NCI-H2227 (cell line): ENCODE measurements around the gene MYPN.
A peak's percentile ranks its signal among the peaks of the same experiment; 100 is the strongest.
"Not testable (repeated sequence)": the region's sequence is repeated elsewhere in the genome, so short reads cannot be mapped to it uniquely, and the experiment has no call there.

ENCODE experiments used
- DNase-seq: peaks from one replicate; lab custom pipeline; 2025; ENCODE audit not compliant: unreplicated experiment; lab: John Stamatoyannopoulos, UW

The MYPN gene

DNA sequence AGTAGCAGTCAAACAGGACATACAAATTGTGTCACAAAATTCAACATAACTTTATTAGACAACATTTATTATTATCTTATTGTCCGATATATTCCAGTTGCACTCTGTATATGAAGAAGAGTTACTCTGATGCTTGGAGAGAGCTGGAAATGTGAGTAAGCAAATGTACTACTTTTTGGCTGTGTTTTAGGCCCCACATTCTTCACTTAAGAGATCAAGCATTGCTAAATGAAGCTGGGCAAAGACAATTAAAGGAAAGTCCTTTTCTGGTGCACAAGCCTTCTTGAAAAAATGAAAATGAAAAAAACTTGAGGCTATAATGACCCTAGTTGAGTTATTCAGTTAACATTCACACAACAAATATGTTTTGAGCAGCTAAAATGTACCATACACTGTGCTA, 26.1 kb downstream of the MYPN start:
- DNase-seq = no peak

DNA sequence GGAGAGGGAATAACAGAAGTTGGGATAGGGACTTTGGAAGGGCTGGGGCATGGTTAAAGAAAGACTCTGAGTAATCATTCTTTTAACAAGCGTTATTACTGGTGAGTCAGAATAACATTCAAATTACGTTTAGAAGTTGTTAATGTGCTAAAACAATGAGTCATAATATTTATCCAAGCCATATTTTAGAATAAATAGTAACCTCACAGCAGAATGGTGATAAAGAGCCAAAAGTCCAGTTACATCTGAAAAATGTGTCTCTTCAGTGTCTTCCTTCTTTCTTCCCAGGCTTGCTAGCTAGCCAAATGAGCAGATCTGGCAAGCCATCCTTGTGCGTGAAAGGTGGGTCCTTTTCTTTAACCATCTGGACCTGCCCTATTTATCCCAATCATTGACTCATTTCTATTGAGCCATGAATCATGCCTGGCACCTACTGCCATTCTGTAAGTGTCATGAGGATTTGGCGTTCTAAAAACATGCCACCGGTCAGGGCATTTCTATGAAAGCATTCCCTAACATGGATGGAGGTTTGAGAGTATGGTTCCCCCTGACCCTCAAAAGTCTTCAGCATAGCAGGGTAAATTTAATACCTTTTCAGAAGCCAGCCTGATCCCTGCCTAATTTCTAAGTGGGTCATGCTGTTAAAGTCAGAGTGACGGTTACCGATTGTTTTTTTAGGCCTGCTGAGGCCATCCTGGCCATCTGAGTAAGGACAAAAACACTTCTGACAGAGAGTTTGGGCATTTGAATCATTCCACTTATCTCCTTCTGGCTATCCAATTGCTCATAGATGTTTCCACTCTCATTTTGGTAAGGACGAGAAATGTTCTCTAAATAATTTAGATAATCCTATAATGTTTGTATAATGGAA, 26.9 kb downstream of the MYPN start:
- peak; percentile 1 for DNase-seq

DNA sequence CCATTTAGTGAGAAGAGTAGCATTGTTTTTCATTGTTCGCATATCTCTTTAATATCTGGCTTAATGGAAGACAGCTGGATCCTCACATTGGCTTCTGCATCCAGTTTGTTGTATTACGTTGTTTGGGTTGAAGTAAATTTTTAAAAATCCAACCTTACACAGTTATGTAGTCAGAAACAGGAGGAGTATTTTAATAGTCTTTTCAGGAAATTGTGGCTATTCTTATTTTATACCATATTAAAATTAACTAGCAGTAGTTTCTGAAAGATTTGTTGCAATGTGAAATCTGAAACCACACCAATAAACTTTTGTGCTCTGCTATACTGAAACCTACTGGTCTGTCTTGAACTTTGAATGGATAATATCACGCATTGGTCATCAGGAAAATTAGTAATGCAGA, 27.9 kb downstream of the MYPN start:
- no peak for DNase-seq

DNA sequence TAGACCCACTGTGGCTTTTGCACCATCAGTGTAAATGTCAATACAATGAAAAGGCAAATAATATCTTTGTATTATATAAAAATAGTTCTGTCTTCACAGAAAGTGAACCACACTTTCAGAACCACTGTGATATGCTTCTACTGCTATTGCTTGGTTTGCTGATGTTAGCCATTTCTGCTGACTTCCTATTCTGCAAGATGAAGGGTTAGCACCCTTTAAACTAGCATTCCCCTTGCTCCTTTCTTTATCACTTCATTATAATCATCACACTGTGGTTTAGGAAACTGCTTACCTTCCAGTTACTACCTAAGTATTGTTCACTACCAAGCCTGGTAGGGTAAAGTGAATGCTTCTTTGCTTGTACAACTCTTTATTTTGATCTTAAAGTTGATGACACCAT, 29.2 kb downstream of the MYPN start:
- DNase-seq = no peak

DNA sequence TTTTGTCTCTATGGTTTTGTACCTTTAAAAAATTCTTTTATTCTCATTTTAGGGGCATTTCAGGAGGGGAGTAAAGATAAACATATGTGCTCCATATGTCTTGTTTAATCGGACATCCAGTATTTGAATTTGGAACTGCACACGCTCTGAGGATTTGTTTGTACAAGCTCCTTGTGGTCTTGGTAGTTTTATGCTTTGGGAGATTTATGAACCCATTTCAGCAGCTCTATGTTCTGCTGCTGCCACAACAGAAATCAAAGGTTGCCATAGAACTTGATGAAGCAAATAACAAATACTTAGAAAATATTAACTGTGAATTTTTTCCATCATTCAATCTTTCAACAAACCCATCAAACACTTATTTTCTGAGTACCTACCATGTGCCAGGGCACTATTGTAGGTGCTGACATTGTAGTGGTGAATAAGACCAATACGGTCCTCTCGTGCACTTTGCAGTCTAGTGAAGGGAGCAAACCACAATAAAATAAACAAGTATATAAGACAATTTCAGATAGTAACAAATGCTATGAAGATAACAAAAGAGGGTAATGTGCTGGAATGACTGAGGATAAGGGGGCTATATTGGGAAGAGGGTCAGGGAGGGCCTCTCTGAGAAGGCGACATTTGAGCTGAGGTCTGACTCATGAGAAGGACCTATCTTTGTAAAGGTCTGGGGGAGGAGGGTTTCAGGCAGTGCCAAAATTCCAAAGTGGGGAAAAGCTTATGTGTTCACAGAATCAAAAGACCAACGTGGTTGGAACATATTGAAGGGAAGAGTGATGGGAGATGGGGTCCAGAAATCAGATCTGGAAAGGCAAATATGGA, 30.4 kb downstream of the MYPN start:
- DNase-seq = no peak

DNA sequence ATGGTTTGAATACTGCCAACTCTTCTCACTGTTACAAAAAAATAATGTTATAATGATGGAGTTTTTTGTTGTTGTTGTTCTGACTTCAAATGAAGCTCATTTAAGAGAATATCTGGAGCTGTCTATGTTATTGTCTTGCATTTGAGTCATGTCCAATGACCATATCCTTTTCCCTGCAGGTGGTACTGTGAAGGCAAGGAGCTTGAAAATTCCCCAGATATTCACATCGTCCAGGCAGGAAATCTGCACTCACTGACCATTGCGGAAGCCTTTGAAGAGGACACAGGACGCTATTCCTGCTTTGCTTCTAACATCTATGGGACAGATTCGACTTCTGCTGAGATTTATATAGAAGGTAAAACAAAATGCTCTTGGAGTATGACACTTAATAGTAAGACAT, 33.5 kb downstream of the MYPN start:
- DNase-seq = no peak

DNA sequence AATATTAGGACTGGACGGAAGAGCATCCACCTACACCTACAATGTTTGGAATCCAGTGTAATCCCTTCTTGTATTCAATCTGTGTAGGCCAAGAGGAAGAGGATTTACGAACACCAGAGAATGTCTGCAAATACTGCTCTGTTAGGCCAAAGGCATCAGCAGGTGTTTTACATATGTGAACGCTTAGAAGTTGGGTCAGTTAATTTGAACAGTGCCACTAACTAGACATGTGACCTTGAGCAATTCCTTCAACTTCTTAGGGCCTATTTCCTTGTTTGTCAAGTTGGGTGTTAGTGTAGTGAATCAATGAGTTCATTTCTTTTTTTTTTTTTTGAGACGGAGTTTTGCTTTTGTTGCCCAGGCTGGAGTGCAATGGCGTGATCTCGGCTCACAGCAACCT, 35.4 kb downstream of the MYPN start:
- no peak for DNase-seq

DNA sequence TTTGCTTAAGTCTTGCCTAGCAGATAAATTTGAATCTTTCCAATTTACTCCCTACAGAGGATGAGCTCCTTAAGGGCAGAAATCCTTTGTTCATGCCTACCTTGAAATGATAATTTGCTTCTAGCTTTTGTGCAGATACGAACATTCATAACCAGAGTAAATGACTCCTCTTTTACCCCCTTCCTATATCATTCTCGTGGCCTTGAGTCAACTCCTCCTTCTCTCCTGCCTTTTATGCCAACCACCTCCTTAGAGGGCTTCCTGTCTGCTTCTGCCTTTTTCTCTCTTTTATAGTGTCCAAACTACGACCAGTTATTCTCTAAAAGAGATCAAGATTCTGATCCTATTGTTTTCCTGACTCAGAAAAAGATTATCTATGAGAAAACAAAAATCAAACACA, 36.4 kb downstream of the MYPN start:
- DNase-seq = no peak

DNA sequence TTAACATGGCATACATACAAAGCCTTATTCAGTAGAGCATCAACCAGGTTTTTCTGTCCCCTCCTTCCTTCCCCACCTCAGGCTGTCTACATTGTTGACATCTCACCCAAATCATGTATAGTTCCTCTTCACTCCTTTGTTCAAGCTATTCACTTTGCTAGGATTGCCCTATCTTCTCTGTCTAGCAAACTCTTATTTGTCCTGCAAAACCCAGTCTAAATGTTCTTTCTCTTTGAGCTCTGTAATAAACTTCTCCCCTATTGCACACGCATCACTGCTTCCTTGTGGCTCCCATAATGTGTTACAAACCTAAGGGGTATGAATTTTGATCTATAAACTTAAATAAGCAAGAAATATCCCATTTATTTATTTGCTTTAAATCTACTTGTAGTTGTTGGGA, 36.8 kb downstream of the MYPN start:
- DNase-seq = no peak

DNA sequence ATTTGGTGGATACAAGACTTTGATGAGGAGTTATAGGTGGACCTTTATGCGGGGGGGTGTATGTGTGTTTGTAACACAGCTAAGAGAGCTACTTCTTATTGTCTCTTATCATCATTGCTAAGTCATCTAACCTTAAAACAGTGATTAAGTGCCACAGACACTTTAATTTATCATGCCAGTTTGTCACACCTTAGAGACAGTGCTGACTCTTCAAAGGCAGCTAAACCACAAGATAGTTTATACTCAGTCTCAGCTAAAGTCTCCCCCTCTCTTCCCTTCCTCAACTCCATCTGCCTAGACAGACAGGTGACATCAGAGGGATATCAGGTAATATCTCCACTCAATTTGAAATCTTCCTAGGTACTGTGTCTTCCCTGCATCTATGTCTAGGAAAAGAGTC, 42.2 kb downstream of the MYPN start:
- no peak for DNase-seq

DNA sequence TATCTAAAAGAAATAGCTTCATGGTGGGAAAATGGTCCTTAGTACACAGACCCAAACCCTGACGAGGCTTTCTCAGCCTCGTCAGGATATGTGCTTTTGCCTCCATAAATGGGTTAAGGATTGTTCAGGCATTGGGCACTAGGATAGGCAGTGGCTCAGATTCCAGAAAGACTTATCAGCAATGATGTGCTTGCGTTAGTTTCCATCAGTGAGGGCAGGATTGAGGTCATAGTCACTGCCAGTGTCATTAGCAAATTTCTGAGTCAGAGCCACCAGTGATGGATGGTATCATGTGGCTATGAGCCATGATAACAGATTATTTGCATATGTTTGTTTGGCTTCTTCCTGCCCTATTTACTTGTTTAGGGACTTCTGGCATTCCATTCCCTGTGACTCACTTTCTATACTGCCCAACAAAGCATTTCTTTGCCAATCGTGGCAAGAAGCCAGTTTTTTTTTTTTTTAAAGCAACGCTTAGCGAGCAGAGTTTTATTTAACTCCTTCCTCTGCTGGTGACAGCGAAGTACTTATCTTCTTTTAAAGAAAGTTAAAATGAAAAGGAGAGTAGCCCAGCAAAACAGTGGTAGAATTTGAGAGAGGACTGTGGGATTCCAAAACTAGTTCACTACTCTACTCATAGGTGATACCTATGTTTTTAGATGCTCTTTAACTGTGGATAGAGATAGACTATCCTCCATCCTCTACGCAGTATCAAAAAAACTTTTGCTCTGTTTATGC, 44.4 kb downstream of the MYPN start:
- DNase-seq = peak; percentile 55

DNA sequence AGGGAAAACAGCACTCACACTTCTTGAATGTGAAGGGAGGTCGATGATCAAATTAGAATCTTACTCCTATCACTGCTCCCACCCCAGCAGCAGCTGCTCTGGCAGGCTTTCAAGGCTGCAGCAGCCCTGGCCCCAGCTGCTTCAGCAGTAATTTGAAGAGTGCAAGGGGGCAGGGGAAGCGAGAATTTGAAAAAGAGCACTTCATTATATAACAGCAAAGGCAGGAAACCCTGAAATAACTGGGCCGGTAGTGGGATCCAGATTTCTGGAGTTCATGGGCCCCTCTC, 44.9 kb downstream of the MYPN start:
- DNase-seq = peak; percentile 40

DNA sequence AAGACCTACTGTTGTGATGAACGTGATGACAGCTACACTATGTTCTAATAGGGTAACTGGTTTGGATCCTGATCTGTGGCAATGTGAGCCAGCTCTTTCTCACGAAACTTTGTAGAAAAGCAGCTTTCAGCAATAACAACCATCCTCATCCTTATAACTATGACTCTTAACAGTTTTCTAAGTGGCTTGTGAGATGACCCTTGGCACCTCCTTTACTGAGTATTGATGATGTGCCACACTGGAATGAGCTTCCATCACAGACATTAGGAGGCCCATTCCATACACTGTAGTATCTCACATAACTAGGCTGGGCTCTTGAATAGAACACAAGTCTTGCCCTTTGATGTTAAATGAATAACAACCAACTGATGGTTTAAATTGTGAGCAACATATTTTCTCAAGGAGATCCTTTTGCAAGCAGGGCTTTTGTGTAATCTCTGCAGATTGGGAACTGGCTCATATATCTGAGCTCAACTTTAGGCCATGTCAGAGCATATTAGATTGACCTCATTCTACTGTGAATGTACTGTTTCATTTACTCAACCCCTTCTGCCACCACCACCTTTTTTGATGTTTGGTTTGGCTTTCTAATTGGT, 46.4 kb downstream of the MYPN start:
- DNase-seq = no peak

DNA sequence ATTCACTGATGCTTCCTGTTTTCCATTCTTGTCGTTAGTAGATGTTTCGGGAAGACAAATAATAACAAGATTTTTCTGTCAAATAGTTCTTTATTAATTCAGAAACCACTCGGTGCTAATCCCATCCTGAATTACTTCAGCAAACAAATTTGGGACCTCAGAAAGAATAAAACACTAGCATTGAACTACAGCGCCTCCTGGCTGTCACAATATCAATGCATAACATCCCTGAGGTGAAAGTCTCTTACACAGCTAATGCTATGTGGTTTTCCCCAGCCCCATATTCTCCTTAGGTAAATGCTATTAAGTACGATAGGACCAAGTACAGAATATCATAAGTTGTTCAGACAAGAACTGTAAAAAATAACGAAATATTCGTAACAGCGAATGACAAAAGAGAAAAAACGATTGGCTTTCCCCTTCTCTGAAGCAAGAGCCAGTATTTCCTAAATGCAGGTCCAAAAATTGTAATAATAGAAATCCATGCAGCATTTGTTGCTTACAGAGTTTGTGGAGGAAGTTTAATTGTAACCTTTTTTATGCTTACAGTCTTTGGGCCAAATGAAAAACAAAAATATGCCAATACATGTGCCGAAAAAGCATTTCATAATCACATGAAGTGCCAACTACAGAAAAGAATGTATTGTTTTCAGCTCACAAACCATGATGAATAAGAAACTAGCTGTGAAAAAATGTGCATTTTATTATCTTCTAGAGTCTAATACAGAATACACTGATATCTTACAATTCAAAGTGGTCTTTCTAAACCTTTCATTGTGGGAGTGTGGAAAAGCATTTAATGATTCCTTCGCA, 47.3 kb downstream of the MYPN start:
- peak; percentile 60 for DNase-seq

DNA sequence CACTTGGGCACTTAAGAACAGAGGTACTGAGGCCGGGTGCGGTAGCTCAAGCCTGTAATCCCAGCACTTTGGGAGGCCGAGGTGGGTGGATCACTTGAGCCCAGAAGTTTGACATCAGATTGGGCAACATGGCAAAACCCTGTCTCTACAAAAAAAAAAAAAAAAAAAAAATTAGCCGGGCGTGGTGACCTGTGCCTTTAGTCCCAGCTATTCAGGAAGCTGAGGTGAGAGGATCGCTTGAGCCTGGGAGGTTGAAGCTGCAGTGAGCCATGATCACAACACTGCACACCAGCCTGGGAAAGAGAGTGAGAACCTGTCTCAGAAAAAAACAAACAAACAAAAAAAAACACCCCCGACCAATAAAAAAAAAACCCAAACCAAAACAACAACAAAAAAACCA, 48.2 kb downstream of the MYPN start:
- DNase-seq = not testable (repeated sequence)

DNA sequence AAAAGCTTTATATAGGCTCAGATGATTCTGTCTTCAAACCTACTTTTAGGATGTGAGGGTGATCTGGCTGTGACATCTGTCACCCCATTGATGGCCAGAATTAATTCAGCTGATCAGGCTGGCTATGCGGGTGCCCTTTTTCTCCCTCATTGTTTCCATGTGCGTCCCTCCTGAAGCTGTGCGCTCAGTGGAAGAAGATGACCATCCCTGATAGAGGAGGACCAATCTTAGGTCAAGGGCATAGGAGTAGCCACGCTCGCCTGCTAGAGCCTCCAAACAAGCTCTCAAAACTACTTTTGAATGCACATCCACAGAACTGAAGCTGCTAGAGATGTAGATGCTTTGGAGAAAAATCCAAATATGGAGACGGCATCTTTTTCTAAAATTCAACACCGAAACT, 48.7 kb downstream of the MYPN start:
- DNase-seq = no peak

DNA sequence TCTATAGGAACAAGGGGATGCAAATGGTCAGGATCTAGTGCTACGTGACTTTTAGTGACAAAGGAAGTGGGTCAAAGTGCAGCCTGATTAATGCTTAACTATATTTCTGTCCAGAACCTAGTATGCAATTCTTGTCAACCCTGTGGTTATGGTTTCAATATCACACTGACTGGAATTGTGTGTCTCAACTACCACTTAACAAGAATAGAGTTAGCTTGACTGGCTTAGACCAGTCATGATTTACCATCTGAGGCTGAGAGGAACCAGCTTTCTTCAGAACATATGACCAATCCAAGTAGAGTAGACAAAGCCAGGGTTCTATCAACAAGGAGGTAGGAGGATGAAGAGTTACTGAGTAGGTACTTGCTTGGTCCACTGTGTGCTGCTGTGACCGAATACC, 54.4 kb downstream of the MYPN start:
- DNase-seq = no peak

DNA sequence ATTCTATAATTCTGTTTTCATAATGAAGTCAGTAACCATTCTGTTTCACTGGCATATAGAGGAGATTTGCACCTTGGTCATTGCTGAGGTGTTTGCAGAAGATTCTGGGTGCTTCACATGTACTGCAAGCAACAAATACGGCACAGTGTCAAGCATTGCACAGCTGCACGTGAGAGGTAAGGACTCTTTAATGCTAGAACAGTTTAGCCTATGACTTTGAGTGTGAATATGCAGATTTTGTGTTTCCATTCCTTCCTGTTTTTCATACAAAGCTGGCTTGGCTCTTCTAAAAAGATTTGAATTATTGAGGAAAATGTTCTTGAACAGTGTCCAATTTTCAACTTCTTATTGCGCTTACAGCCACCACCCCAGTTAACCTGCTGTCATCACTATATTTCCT, 56.4 kb downstream of the MYPN start:
- DNase-seq = no peak

DNA sequence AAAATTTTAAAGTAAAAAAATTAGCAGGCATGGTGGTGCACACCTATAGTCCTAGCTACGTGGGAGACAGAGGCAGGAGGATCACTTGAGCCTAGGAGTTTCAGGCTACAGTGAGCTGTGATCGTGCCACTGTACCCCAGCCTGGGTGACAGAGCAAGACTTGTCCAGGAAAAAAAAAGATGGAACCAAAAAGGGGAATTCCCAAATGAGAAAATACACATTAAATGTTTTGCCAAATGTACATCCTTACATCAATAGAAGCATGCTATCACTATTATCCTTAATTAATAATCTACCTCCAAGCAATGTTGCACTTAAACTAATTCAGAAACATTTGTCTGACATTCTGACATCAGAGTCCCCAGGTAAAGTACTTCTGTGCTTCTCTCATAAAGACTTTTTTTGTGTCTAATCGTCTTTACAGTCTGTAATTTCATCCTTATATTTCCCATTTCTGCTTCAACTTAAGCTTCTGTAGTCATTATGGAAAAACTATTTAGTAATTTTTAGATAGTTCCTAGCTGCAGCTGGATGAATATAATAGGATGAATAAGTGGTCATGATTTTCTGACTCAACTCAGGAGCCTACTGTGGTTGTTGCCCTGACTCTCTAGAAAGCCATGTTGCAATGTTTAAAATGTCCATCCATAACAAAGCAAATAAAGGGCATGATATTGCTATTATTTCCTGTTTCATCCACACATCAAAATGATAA, 57.7 kb downstream of the MYPN start:
- DNase-seq = no peak

DNA sequence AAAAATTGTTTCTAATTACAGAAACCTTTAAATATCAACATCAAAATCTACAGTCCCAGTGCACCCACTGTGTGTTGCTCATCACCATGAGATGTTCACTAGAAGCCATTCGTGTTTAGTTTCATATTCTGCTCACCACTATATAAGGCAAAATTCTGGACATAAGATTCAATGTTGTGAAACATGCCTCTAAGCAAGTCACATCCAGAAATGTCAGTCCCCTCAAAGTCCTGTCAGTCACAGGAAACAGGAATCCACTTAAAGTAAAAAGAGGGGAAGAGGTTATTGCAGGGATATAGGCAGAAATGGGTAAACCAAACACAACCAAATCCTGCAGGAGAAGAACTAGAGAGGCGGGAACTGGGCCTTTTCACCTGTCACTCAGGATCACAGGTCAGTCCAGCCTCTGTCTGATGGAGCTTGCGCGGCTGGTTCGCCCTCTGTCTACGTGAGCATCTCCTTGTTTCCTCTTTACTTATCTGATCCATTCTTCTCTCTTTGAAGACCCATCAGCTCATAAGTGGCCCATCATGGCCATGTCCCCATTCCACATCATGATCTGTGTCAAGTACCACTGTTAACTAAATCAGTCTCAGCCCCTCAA, 58.4 kb downstream of the MYPN start:
- no peak for DNase-seq
